Astrocyte (in vitro differentiated cells and primary cell): ENCODE measurements around the gene CCDC74A. TPM values are rescaled to one million over a fixed set of nuclear protein-coding genes. Genes with fewer than 3 reads are reported as not detected.
A peak's percentile ranks its signal among the peaks of the same experiment; 100 is the strongest.
"Not testable (repeated sequence)": the region's sequence is repeated elsewhere in the genome, so short reads cannot be mapped to it uniquely, and the experiment has no call there.

Experiments used
- DNase-seq: peaks from one replicate; pipeline ENCODE4 v3.0.0-alpha.2; 2010; ENCODE audit warnings: low read depth
- FAIRE-seq: peaks from 2 replicates; lab custom pipeline; 2011; peaks lifted over from hg19 to GRCh38; lab: Jason Lieb, UNC
- H2AFZ ChIP-seq: 2 replicates; pipeline ENCODE4 v1.6.0; 2012; ENCODE audit warnings: low read depth, low read length, inconsistent platforms
- H3K27ac ChIP-seq: 2 replicates; pipeline ENCODE4 v1.5.1; 2011; ENCODE audit warnings: low read depth, low read length, inconsistent platforms
- H3K27me3 ChIP-seq: 2 replicates; pipeline ENCODE4 v1.6.0; 2011; ENCODE audit warnings: low read length, inconsistent platforms; ENCODE audit not compliant: insufficient read depth
- H3K36me3 ChIP-seq: 2 replicates; pipeline ENCODE4 v1.5.1; 2011; ENCODE audit warnings: low read length, inconsistent platforms; ENCODE audit not compliant: insufficient read depth
- H3K4me1 ChIP-seq: 2 replicates; pipeline ENCODE4 v1.5.1; 2011; ENCODE audit warnings: low read length, inconsistent platforms; ENCODE audit not compliant: insufficient read depth
- H3K4me2 ChIP-seq: 2 replicates; pipeline ENCODE4 v1.6.0; 2012; ENCODE audit warnings: low read length, inconsistent platforms
- H3K4me3 ChIP-seq: 2 replicates; pipeline ENCODE4 v1.5.1; 2011; ENCODE audit warnings: low read depth, mild to moderate bottlenecking, low read length, inconsistent platforms; ENCODE audit not compliant: insufficient read depth
- H3K79me2 ChIP-seq: 2 replicates; pipeline ENCODE4 v1.6.0; 2012; ENCODE audit warnings: mild to moderate bottlenecking, low read length, inconsistent platforms; ENCODE audit not compliant: insufficient read depth
- H3K9ac ChIP-seq: 2 replicates; pipeline ENCODE4 v1.6.0; 2012; ENCODE audit warnings: mild to moderate bottlenecking, low read length, inconsistent platforms
- H3K9me3 ChIP-seq: 2 replicates; pipeline ENCODE4 v1.5.1; 2012; ENCODE audit warnings: low read depth, mild to moderate bottlenecking, low read length, inconsistent platforms; ENCODE audit not compliant: insufficient read depth
- H4K20me1 ChIP-seq: 2 replicates; pipeline ENCODE4 v1.6.0; 2012; ENCODE audit warnings: low read length, inconsistent platforms; ENCODE audit not compliant: insufficient read depth
- H3K27ac Mint-ChIP-seq: one replicate; pipeline ENCODE4 v1.8.0; 2021; ENCODE audit warnings: mild to moderate bottlenecking, mixed read lengths; ENCODE audit not compliant: unreplicated experiment
- H3K27me3 Mint-ChIP-seq: one replicate; pipeline ENCODE4 v1.8.0; 2021; ENCODE audit warnings: low read depth, mixed read lengths; ENCODE audit not compliant: unreplicated experiment
- H3K36me3 Mint-ChIP-seq: one replicate; pipeline ENCODE4 v1.8.0; 2021; ENCODE audit warnings: low read depth, mixed read lengths; ENCODE audit not compliant: unreplicated experiment
- H3K4me1 Mint-ChIP-seq: one replicate; pipeline ENCODE4 v1.8.0; 2021; ENCODE audit warnings: low read depth, mixed read lengths; ENCODE audit not compliant: unreplicated experiment
- H3K4me3 Mint-ChIP-seq: one replicate; pipeline ENCODE4 v1.8.0; 2021; ENCODE audit warnings: mild to moderate bottlenecking, moderate library complexity, mixed read lengths; ENCODE audit not compliant: unreplicated experiment
- H3K9me3 Mint-ChIP-seq: one replicate; pipeline ENCODE4 v1.8.0; 2021; ENCODE audit warnings: mild to moderate bottlenecking, mixed read lengths; ENCODE audit not compliant: unreplicated experiment
- EZH2 ChIP-seq: IDR thresholded peaks from 2 replicates; pipeline ENCODE4 v1.6.1; 2012; ENCODE audit warnings: mild to moderate bottlenecking, low read length, inconsistent platforms; ENCODE audit not compliant: insufficient read depth
- total RNA-seq: library from RNA; stranded (reverse); gene quantifications from 2 replicates; pipeline ENCODE4 v1.2.1, GENCODE V29; 2021
- TF ChIP-seq, protein P1 (sequence below): IDR thresholded peaks from 2 replicates; pipeline ENCODE4 v1.5.1; 2011; ENCODE audit warnings: low read depth, mild to moderate bottlenecking, inconsistent platforms, low read length, moderate library complexity; ENCODE audit not compliant: insufficient read depth

The CCDC74A gene
- total RNA-seq, 1 donor from 2014 or later: 7.2 TPM

DNA sequence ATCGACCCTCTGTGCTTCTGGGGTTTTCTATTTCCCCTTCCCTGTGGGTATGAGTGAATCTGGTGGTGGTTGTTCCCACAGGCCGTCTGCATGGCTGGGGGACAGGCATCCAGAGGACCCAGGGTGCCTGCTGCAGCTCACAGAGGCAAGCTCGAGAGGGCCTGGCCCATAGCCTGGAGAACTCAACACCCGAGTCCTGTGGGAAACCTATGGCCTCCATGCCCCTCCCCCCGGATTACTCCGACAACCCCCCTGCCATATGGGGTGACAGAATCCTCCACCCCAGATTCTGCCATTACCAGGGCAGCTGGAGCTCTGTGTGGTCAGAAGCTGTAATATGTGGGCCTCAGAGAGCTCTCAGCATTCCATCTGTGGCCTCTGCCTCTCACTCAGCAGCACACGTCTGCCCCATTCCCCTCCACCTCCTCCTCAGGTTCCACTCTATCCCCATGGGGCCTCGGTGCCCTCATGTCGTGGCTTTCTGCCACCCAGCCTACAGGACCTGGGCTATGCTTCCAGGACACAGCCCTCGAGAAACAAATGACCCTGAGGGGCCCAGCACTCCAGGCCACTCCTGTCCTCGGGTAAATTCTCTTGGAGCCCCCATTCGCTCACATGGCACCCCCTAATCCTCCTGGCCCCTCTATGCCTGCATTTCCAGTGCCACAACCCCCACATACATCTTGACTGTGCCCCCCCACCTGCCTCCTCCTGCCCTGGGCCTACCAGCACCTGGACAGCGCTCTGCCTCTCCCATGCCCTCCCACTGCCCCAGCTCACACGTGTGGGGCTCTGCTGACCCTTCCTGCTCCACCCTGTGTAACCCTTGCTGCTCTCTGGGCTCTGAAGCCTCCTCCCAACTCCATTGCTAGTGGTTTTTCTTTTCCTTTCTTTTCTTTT is 39.1 kb upstream of the CCDC74A start:
- Histone ChIP-seq H4K20me1 (no peaks in the 10 kb centered on the region), H3K9ac (no peak overlapping the region), H3K27ac (no peak overlapping the region), H3K27me3 (no peaks in the 10 kb centered on the region), H2AFZ (no peak overlapping the region), H3K4me2 (no peak overlapping the region), H3K4me3 (no peak overlapping the region), H3K9me3 (no peaks in the 10 kb centered on the region), H3K79me2 (peaks cover 41% of the 10 kb centered on the region), H3K4me1 (peaks cover 12% of the 10 kb centered on the region), H3K36me3 (no peaks in the 10 kb centered on the region)
- Mint-ChIP-seq H3K4me1 (peaks cover 4% of the 10 kb centered on the region), H3K4me3 (no peak overlapping the region), H3K27me3 (no peaks in the 10 kb centered on the region), H3K9me3 (no peaks in the 10 kb centered on the region), H3K36me3 (peaks cover 8% of the 10 kb centered on the region), H3K27ac (peak overlapping the region; percentile 3)
- no peak for TF ChIP-seq EZH2
- TF ChIP-seq, protein P1, sequence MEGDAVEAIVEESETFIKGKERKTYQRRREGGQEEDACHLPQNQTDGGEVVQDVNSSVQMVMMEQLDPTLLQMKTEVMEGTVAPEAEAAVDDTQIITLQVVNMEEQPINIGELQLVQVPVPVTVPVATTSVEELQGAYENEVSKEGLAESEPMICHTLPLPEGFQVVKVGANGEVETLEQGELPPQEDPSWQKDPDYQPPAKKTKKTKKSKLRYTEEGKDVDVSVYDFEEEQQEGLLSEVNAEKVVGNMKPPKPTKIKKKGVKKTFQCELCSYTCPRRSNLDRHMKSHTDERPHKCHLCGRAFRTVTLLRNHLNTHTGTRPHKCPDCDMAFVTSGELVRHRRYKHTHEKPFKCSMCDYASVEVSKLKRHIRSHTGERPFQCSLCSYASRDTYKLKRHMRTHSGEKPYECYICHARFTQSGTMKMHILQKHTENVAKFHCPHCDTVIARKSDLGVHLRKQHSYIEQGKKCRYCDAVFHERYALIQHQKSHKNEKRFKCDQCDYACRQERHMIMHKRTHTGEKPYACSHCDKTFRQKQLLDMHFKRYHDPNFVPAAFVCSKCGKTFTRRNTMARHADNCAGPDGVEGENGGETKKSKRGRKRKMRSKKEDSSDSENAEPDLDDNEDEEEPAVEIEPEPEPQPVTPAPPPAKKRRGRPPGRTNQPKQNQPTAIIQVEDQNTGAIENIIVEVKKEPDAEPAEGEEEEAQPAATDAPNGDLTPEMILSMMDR: no peak
- FAIRE-seq (no peak), DNase-seq (no peak)

DNA sequence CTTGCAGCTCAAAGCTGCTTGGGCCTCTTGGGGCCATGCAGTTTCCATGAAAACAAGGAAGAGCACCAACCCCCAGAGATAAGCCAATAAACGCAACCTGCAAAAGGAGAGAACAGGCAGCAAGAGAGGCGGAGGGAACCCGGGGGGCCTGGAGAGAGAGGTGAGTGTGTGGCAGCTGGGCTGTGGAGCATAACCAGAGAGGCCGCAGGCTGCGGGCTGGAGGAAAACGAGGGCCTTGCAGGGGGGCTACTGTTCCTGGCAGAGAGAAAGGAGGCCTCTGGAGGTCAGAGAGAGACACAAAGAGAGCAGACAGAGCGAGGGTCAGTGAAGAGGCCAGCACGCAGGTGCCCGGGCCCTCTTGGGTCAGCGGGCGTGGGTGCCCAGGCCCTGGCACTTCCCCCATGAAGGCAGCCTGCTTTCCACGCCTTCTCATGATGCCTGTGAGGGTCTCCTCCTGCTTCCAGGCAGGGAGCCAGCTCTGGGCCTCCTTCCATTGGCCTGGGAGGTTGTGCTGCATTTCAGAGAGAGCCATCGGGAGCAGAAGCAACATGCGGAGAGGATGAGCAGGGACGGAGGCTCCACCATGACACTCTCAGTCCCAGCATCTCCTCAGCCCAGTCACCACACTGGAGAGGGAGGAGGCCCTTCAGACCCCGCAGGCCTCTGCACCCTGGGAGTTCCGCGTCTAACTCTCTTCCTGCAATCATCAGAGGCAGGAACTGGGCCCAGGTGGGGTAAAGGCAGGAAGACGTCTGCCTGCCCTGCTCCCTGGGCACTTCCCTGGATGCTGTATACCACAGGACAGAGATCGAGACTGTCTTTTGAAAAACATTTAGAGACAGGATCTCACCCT is 36.8 kb upstream of the CCDC74A start:
- not testable (repeated sequence) for H3K36me3 ChIP-seq, H3K27ac Mint-ChIP-seq, H3K36me3 Mint-ChIP-seq, H3K27ac ChIP-seq, H3K9me3 ChIP-seq, H3K27me3 Mint-ChIP-seq, FAIRE-seq, H3K9me3 Mint-ChIP-seq, H3K27me3 ChIP-seq
- peak; percentile 26 for DNase-seq
- H3K4me3 Mint-ChIP-seq: peak overlapping the region; percentile 85
- Histone ChIP-seq H3K4me1 (peaks cover 12% of the 10 kb centered on the region), H3K4me2 (peak overlapping the region; percentile 83), H3K9ac (peak overlapping the region; percentile 72), H3K79me2 (peaks cover 64% of the 10 kb centered on the region), H2AFZ (peak overlapping the region; percentile 79), H4K20me1 (peaks cover 11% of the 10 kb centered on the region), H3K4me3 (peak overlapping the region; percentile 51)
- H3K4me1 Mint-ChIP-seq: peaks cover 10% of the 10 kb centered on the region

DNA sequence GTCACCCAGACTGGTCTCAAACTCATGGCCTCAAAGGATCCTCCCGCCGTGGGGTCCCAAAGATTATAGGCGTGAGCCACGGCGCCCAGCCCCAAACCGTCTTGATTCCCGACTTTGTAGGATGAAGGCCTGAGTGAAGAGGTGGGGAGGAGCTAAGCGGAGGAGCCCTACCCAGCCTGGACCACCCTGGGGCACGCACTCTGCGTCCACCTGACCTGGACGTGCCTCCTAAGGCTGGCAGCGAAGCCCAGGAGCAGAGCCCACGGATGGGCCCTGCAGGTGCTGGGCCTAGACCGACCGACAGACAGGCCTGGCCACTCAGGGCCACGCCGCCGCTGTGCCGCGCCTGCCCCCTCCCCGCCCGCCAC is 36.2 kb upstream of the CCDC74A start:
- not testable (repeated sequence) for H3K27me3 ChIP-seq, H3K9me3 ChIP-seq, H3K36me3 ChIP-seq, DNase-seq, H3K9me3 Mint-ChIP-seq, H3K27ac Mint-ChIP-seq, H3K27me3 Mint-ChIP-seq, H3K36me3 Mint-ChIP-seq, H3K27ac ChIP-seq, FAIRE-seq
- Histone ChIP-seq H3K4me2 (peak overlapping the region; percentile 83), H3K4me1 (peaks cover 12% of the 10 kb centered on the region), H2AFZ (peak overlapping the region; percentile 79), H3K9ac (peak overlapping the region; percentile 72), H3K79me2 (peaks cover 70% of the 10 kb centered on the region), H3K4me3 (peak overlapping the region; percentile 51), H4K20me1 (peaks cover 16% of the 10 kb centered on the region)
- Mint-ChIP-seq H3K4me1 (peaks cover 12% of the 10 kb centered on the region), H3K4me3 (peak overlapping the region; percentile 85)

DNA sequence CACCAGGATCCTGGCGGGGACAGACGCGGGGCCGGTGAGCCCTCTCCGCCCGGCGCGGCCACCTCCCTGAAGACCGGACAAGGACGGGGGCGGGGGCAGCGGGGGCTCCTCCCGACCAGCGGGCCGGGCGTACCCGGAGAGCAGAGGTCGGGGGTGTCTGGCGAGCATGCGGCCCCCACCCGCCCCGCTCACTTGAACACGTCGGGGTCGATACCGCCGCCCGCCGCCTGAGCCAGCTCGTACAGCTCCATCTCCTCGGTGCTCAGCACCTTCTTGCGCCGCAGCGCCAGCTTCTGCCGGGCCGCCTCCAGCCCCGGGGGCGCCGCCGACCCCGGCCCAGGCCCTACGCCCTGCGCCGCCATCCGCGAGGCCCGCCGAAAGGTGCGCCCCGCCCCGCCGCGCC is 35.7 kb upstream of the CCDC74A start, which contains the start of gene MZT2A:
MZT2A (minus strand) TSS at position 383 of the 403 bp plus-strand sequence; CDS start at position 362, 21 bp downstream.
- DNase-seq, H3K36me3 ChIP-seq, H3K9me3 Mint-ChIP-seq, H3K27me3 Mint-ChIP-seq, H3K9me3 ChIP-seq, FAIRE-seq, H3K27me3 ChIP-seq, H3K36me3 Mint-ChIP-seq: not testable (repeated sequence)
- Histone ChIP-seq H3K4me2 (peak within 1 kb of the TSS; percentile 98), H3K4me1 (peaks cover 12% of the 10 kb centered on the region), H3K9ac (peak within 1 kb of the TSS; percentile 93), H3K79me2 (peaks cover 76% of the 10 kb centered on the region), H3K4me3 (peak within 1 kb of the TSS; percentile 89), H4K20me1 (peaks cover 20% of the 10 kb centered on the region), H2AFZ (peak within 1 kb of the TSS; percentile 97), H3K27ac (peak within 1 kb of the TSS; percentile 86)
- H3K27ac Mint-ChIP-seq: peak within 1 kb of the TSS; percentile 97
- H3K4me3 Mint-ChIP-seq: peak within 1 kb of the TSS; percentile 99
- H3K4me1 Mint-ChIP-seq: peaks cover 12% of the 10 kb centered on the region
